Left renal pelvis (tissue), 4 donors: Measurements from ENCODE around the gene KIF2A. TPM values are rescaled to one million over a fixed set of nuclear protein-coding genes. Genes with fewer than 3 reads are reported as not detected.

ENCODE experiments used
- polyA plus RNA-seq, 4 donors: library from polyadenylated mRNA; unstranded; fragments of 120-200 nt; gene quantifications; one replicate each; pipeline ENCODE4 v1.2.1, GENCODE V29; 2013; ENCODE audit not compliant: insufficient read length in 4 of 4

KIF2A gene
- polyA plus RNA-seq, 4 donors, result 47.7 to 78.1 (median 61.6) TPM

Other genes starting within 250 kb of the KIF2A start
- 10 to 100 TPM; 36.6 to 44.1 (median 40.8) TPM for gene DIMT1, start 97.7 kb downstream of the KIF2A start, polyA plus RNA-seq
- gene IPO11, start 106.6 kb downstream of the KIF2A start, polyA plus RNA-seq, result 10 to 100 TPM; 26.3 to 43.1 (median 37.2) TPM